Activated CD4-positive, alpha-beta T cell treated with anti-CD3 and anti-CD28 coated beads, Interleukin-2, amount 10 ng/mL, durations not matched to agents 24 days and 14 days (primary cell): ENCODE data around the gene WFS1. TPM values are rescaled to one million over a fixed set of nuclear protein-coding genes. Genes with fewer than 3 reads are reported as not detected.

Source experiments
- DNase-seq: peaks from one replicate; pipeline ENCODE4 v3.0.0; 2022
- H3K27ac Mint-ChIP-seq: one replicate; pipeline ENCODE4 v1.8.0; 2022; ENCODE audit warnings: mild to moderate bottlenecking, mixed read lengths
- H3K27me3 Mint-ChIP-seq: one replicate; pipeline ENCODE4 v1.8.0; 2022; ENCODE audit warnings: mixed read lengths
- H3K36me3 Mint-ChIP-seq: one replicate; pipeline ENCODE4 v1.8.0; 2022; ENCODE audit warnings: low read depth, mild to moderate bottlenecking, mixed read lengths
- H3K4me1 Mint-ChIP-seq: one replicate; pipeline ENCODE4 v1.8.0; 2021; ENCODE audit warnings: mixed read lengths
- H3K4me3 Mint-ChIP-seq: one replicate; pipeline ENCODE4 v1.8.0; 2022; ENCODE audit warnings: mild to moderate bottlenecking, moderate library complexity, mixed read lengths
- H3K9me3 Mint-ChIP-seq: one replicate; pipeline ENCODE4 v1.8.0; 2021; ENCODE audit warnings: mixed read lengths
- intact Hi-C: fragments of 100-400 bp; cut with micrococcal nuclease; formaldehyde crosslinking; loops from one replicate; pipeline ENCODE4 v1.15.1; 2023
- total RNA-seq: library from RNA; stranded (reverse); gene quantifications from 2 replicates; pipeline ENCODE4 v1.2.3, GENCODE V29; 2022

Gene WFS1
- total RNA-seq, 1 donor from 2014 or later, result 4.7 TPM

GRCh38 chr4:6259886-6260285 lies 9.8 kb upstream of the WFS1 start:
- Mint-ChIP-seq H3K4me1 (peaks cover 14% of the 10 kb centered on the region), H3K9me3 (no peaks in the 10 kb centered on the region), H3K27me3 (peaks cover 30% of the 10 kb centered on the region), H3K4me3 (no peak overlapping the region), H3K27ac (no peak overlapping the region), H3K36me3 (no peaks in the 10 kb centered on the region)
- no peak for DNase-seq
- intact Hi-C loops, result loop anchor here (10.0 kb wide), 1 partner anchor 265 kb away; no protein-coding TSS in a partner anchor

- Mint-ChIP-seq H3K4me1 (peaks cover 11% of the 10 kb centered on the region), H3K9me3 (no peaks in the 10 kb centered on the region), H3K36me3 (no peaks in the 10 kb centered on the region), H3K27me3 (peaks cover 29% of the 10 kb centered on the region), H3K27ac (no peak overlapping the region), H3K4me3 (no peak overlapping the region)
- no peak for DNase-seq
- intact Hi-C loops, result no loop called here
Measured at GRCh38 chr4:6262176-6262575, 7.5 kb upstream of the WFS1 start.

GRCh38 chr4:6262847-6263487 lies 6.7 kb upstream of the WFS1 start:
- H3K27ac Mint-ChIP-seq, result no peak overlapping the region
- no peak for DNase-seq
- H3K4me1 Mint-ChIP-seq, result peaks cover 10% of the 10 kb centered on the region
- intact Hi-C loops, result no loop called here
- H3K27me3 Mint-ChIP-seq, result peaks cover 31% of the 10 kb centered on the region
- H3K4me3 Mint-ChIP-seq, result no peak overlapping the region
- H3K9me3 Mint-ChIP-seq, result no peaks in the 10 kb centered on the region
- H3K36me3 Mint-ChIP-seq, result no peaks in the 10 kb centered on the region

- Mint-ChIP-seq H3K4me1 (peaks cover 12% of the 10 kb centered on the region), H3K27ac (no peak overlapping the region), H3K9me3 (no peaks in the 10 kb centered on the region), H3K36me3 (no peaks in the 10 kb centered on the region), H3K27me3 (peaks cover 34% of the 10 kb centered on the region), H3K4me3 (no peak overlapping the region)
- intact Hi-C loops, result no loop called here
- no peak for DNase-seq
Measured at GRCh38 chr4:6263526-6264224, 6.0 kb upstream of the WFS1 start.

- Mint-ChIP-seq H3K27ac (no peak overlapping the region), H3K9me3 (no peaks in the 10 kb centered on the region), H3K4me3 (no peak overlapping the region), H3K27me3 (peaks cover 32% of the 10 kb centered on the region), H3K36me3 (no peaks in the 10 kb centered on the region), H3K4me1 (peaks cover 15% of the 10 kb centered on the region)
- intact Hi-C loops, result no loop called here
- peak; percentile 77 for DNase-seq
Measured at GRCh38 chr4:6264225-6264540, 5.5 kb upstream of the WFS1 start.

- intact Hi-C loops, result loop anchor here (5.0 kb wide), 2 partner anchors 62 to 68 kb away; no protein-coding TSS in a partner anchor
- H3K9me3 Mint-ChIP-seq, result no peaks in the 10 kb centered on the region
- H3K4me3 Mint-ChIP-seq, result no peak overlapping the region
- no peak for DNase-seq
- H3K4me1 Mint-ChIP-seq, result peaks cover 18% of the 10 kb centered on the region
- H3K36me3 Mint-ChIP-seq, result no peaks in the 10 kb centered on the region
- peaks cover 26% of the 10 kb centered on the region for H3K27me3 Mint-ChIP-seq
- no peak overlapping the region for H3K27ac Mint-ChIP-seq
Measured at GRCh38 chr4:6265546-6265945, 4.1 kb upstream of the WFS1 start.

- Mint-ChIP-seq H3K4me3 (no peak overlapping the region), H3K27ac (no peak overlapping the region), H3K27me3 (peaks cover 32% of the 10 kb centered on the region), H3K9me3 (no peaks in the 10 kb centered on the region), H3K4me1 (peaks cover 19% of the 10 kb centered on the region), H3K36me3 (no peaks in the 10 kb centered on the region)
- DNase-seq, result no peak
- intact Hi-C loops, result loop anchor here (5.0 kb wide), 2 partner anchors 60 to 70 kb away; no protein-coding TSS in a partner anchor
Measured at GRCh38 chr4:6267573-6267972, 2.1 kb upstream of the WFS1 start.

GRCh38 chr4:6268650-6269615 lies 717 bp upstream of the WFS1 start:
- Mint-ChIP-seq H3K4me3 (peak overlapping the region; percentile 82), H3K9me3 (no peaks in the 10 kb centered on the region), H3K4me1 (peaks cover 15% of the 10 kb centered on the region), H3K36me3 (no peaks in the 10 kb centered on the region), H3K27ac (no peak overlapping the region), H3K27me3 (peaks cover 32% of the 10 kb centered on the region)
- intact Hi-C loops, result loop anchor here (5.0 kb wide), 2 partner anchors 58 to 72 kb away; no protein-coding TSS in a partner anchor
- DNase-seq, result no peak

GRCh38 chr4:6270636-6271121 lies 1.0 kb downstream of the WFS1 start:
- H3K4me3 Mint-ChIP-seq, result peak overlapping the region; percentile 80
- intact Hi-C loops, result no loop called here
- DNase-seq, result no peak
- no peaks in the 10 kb centered on the region for H3K9me3 Mint-ChIP-seq
- peaks cover 32% of the 10 kb centered on the region for H3K27me3 Mint-ChIP-seq
- no peaks in the 10 kb centered on the region for H3K36me3 Mint-ChIP-seq
- H3K27ac Mint-ChIP-seq, result no peak overlapping the region
- H3K4me1 Mint-ChIP-seq, result peaks cover 14% of the 10 kb centered on the region

GRCh38 chr4:6271206-6271605 lies 1.6 kb downstream of the WFS1 start:
- intact Hi-C loops, result no loop called here
- no peaks in the 10 kb centered on the region for H3K9me3 Mint-ChIP-seq
- H3K36me3 Mint-ChIP-seq, result no peaks in the 10 kb centered on the region
- no peak overlapping the region for H3K27ac Mint-ChIP-seq
- no peak for DNase-seq
- H3K27me3 Mint-ChIP-seq, result peaks cover 32% of the 10 kb centered on the region
- peaks cover 14% of the 10 kb centered on the region for H3K4me1 Mint-ChIP-seq
- H3K4me3 Mint-ChIP-seq, result peak overlapping the region; percentile 80

GRCh38 chr4:6271701-6272465 lies 2.2 kb downstream of the WFS1 start:
- intact Hi-C loops, result no loop called here
- Mint-ChIP-seq H3K4me1 (peaks cover 14% of the 10 kb centered on the region), H3K27ac (no peak overlapping the region), H3K4me3 (peak overlapping the region; percentile 27), H3K27me3 (peaks cover 30% of the 10 kb centered on the region), H3K36me3 (no peaks in the 10 kb centered on the region), H3K9me3 (no peaks in the 10 kb centered on the region)
- no peak for DNase-seq

GRCh38 chr4:6272863-6273660 lies 3.4 kb downstream of the WFS1 start:
- Mint-ChIP-seq H3K27me3 (peaks cover 20% of the 10 kb centered on the region), H3K4me3 (no peak overlapping the region), H3K4me1 (peaks cover 8% of the 10 kb centered on the region), H3K36me3 (no peaks in the 10 kb centered on the region), H3K27ac (no peak overlapping the region), H3K9me3 (no peaks in the 10 kb centered on the region)
- DNase-seq, result no peak
- intact Hi-C loops, result no loop called here

- Mint-ChIP-seq H3K27me3 (peaks cover 16% of the 10 kb centered on the region), H3K27ac (no peak overlapping the region), H3K36me3 (no peaks in the 10 kb centered on the region), H3K4me1 (peaks cover 8% of the 10 kb centered on the region), H3K4me3 (no peak overlapping the region), H3K9me3 (no peaks in the 10 kb centered on the region)
- intact Hi-C loops, result no loop called here
- DNase-seq, result no peak
Measured at GRCh38 chr4:6273661-6273990, 4.0 kb downstream of the WFS1 start.
